Large intestine (tissue), 3 donors: ENCODE results near the gene NDUFC1. TPM values are rescaled to one million over a fixed set of nuclear protein-coding genes. Genes with fewer than 3 reads are reported as not detected.

Experiments
- DNase-seq, 2 donors: peaks; one replicate each; pipeline versions ENCODE4 v3.0.0 to v3.0.0-alpha.2; 2013
- H3K27ac ChIP-seq: one replicate; pipeline ENCODE4 v1.5.1; 2013; ENCODE audit warnings: low read length
- H3K27me3 ChIP-seq: 2 replicates; pipeline ENCODE4 v1.6.1; 2013; ENCODE audit warnings: low read length; ENCODE audit not compliant: control insufficient read depth, insufficient read depth
- H3K36me3 ChIP-seq: 2 replicates; pipeline ENCODE4 v1.6.1; 2013; ENCODE audit warnings: low read length; ENCODE audit not compliant: control insufficient read depth, insufficient read depth
- H3K4me1 ChIP-seq: one replicate; pipeline ENCODE4 v1.6.1; 2013; ENCODE audit warnings: low read length; ENCODE audit not compliant: control insufficient read depth, insufficient read depth
- H3K4me3 ChIP-seq: one replicate; pipeline ENCODE4 v1.5.1; 2013; ENCODE audit warnings: low read length
- H3K9me3 ChIP-seq: one replicate; pipeline ENCODE4 v1.6.1; 2013; ENCODE audit warnings: mild to moderate bottlenecking, low read depth, low read length, moderate library complexity; ENCODE audit not compliant: control insufficient read depth
- WGBS: methylation state at CpG from one replicate; pipeline ENCODE4 v1.1.5; 2013; ENCODE audit warnings: low lambda C conversion rate; ENCODE audit not compliant: insufficient coverage; 5-methylcytosine and 5-hydroxymethylcytosine counted together
- polyA plus RNA-seq: library from polyadenylated mRNA; unstranded; fragments of 120-200 nt; gene quantifications from one replicate; pipeline ENCODE4 v1.2.1, GENCODE V29; 2013

NDUFC1 gene
- polyA plus RNA-seq, 1 donor: 82.9 TPM

DNA sequence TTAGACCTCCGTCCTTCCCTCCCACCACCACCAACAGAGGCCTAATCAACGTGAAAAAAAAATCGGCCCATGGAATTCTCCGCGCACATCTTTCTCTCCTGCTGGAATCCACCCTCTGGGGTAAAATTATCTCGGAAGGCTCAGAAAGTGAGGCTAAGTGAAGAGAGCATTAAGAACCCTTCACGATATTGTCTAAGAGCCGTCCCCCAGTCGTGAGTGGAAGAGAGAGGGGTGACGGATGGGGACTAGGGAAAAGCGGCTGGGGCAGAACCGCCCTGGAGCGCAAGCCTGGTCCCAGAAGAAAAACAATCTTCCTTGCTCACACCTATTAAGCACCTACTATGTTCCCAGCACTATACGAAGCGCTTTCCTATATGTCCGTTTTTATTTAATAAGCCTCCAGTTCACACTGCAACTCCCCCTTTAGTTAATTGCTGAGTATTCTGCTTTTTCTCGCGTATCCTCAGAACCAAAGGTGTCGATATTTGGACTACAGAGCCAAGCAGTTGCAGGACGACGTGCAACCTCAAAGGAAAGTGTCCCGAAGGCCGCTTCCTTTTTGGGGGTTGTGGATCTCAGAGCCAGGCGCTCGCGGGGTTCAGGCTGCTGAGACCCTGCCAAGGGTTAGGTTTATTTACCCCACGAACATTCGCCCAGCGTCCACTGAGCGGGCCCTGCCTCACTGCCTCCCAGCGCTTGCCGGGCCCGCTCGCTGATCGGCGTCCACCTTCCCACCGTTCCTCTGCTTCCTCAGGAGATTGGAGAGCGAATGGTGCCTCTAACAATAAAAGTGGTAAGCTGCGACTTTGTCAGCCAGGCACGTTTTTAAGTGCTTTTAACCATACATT, 23.1 kb downstream of the NDUFC1 start:
- 19% methylated on average over 3 of the region's 40 CpGs for WGBS
- peaks cover 56% of the 10 kb centered on the region for H3K27me3 ChIP-seq
- DNase-seq: no peak
- H3K4me3 ChIP-seq: peak overlapping the region; percentile 18
- no peaks in the 10 kb centered on the region for H3K36me3 ChIP-seq
- peaks cover 4% of the 10 kb centered on the region for H3K9me3 ChIP-seq
- H3K4me1 ChIP-seq: peaks cover 4% of the 10 kb centered on the region
- H3K27ac ChIP-seq: no peak overlapping the region

DNA sequence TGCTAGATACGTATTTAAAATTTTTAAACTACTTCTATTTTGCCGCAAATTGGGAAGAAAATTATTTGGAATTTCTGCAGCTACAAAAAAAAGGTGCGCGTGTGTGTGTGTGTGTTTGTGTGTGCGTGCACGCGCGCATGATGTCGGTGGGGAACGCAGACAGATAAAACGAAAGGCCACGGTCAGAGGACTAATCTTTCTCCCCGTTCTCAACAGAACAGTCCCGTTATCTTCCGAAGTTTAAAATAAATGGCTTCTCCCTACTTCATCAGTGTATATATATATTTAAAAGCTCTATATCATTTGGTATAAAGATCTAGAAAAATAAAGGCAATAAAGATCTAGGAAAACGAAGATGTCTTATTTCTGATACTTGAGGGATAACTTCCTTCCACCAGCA, 23.8 kb downstream of the NDUFC1 start:
- peaks cover 56% of the 10 kb centered on the region for H3K27me3 ChIP-seq
- 42% methylated on average over 2 of the region's 16 CpGs for WGBS
- peaks cover 4% of the 10 kb centered on the region for H3K9me3 ChIP-seq
- no peak for DNase-seq
- H3K27ac ChIP-seq: no peak overlapping the region
- no peak overlapping the region for H3K4me3 ChIP-seq
- peaks cover 4% of the 10 kb centered on the region for H3K4me1 ChIP-seq
- H3K36me3 ChIP-seq: no peaks in the 10 kb centered on the region

DNA sequence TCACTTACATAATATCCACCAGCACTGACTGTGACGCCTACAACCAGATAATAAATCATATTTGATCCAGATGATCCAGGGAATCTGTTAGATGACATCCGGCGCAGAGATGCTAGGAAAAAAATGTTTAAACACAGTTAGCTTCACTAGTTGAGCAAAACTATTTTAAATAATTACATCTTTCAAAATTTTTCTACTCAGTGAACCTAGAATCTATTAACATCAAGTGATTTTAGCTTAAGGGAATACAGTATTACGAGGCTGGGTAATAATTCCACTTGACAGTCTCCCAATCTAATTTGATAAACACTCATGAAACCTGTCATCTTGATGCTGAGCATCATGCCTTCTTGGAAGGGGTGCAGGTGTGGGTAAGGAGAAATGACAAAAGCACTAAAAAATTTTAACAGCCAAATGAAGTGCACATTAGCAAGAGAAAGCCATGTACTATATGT, 27.0 kb downstream of the NDUFC1 start:
- Histone ChIP-seq H3K27ac (no peak overlapping the region), H3K27me3 (peaks cover 38% of the 10 kb centered on the region), H3K9me3 (peaks cover 4% of the 10 kb centered on the region), H3K4me3 (no peak overlapping the region), H3K4me1 (peaks cover 4% of the 10 kb centered on the region), H3K36me3 (no peaks in the 10 kb centered on the region)
- 100% methylated on average over 2 of the region's 4 CpGs for WGBS
- DNase-seq: no peak

DNA sequence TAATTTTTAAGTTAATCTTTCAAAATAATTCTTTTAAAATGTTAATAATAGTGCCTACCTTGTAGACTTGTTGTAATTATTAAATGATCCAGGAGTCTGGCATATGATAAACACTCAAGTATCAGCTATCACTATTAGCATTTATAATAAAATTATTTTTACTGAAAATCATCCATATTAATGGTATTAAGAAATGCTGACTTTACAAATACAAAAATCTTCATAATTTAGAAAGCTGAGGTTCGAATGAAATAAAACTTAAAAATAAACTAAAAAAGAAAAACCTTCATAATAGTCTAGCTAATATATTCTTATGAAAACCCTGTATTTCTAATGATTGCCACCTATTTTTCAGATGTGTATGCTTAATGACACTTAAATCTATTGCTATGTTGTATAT, 27.5 kb downstream of the NDUFC1 start:
- WGBS: no CpG with 5 or more reads among the region's 1 CpG
- no peak for DNase-seq
- Histone ChIP-seq H3K4me3 (no peak overlapping the region), H3K4me1 (peaks cover 4% of the 10 kb centered on the region), H3K9me3 (peaks cover under 1% of the 10 kb centered on the region), H3K36me3 (no peaks in the 10 kb centered on the region), H3K27ac (no peak overlapping the region), H3K27me3 (peaks cover 33% of the 10 kb centered on the region)

DNA sequence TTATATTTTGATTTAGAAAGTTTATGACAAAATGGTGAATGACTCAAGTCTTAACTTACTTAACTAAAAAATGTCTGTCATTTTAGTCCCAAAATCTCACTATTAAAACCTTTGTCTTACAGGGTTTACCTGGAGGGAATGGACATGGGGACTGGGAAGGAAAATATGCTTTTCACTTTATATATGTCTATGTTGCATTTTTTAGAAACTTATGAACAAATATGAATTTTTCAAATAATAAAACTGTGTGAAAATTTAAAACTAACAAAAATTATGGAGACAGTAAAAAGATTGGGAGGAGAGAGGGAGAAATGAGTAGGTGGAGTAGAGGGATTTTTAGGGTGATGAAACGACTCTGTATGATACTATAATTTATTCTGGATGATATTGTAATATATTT, 28.4 kb downstream of the NDUFC1 start:
- H3K27me3 ChIP-seq: peaks cover 23% of the 10 kb centered on the region
- H3K4me3 ChIP-seq: no peak overlapping the region
- H3K9me3 ChIP-seq: no peaks in the 10 kb centered on the region
- no peak for DNase-seq
- no CpG with 5 or more reads among the region's 1 CpG for WGBS
- H3K36me3 ChIP-seq: no peaks in the 10 kb centered on the region
- H3K4me1 ChIP-seq: no peaks in the 10 kb centered on the region
- H3K27ac ChIP-seq: no peak overlapping the region

DNA sequence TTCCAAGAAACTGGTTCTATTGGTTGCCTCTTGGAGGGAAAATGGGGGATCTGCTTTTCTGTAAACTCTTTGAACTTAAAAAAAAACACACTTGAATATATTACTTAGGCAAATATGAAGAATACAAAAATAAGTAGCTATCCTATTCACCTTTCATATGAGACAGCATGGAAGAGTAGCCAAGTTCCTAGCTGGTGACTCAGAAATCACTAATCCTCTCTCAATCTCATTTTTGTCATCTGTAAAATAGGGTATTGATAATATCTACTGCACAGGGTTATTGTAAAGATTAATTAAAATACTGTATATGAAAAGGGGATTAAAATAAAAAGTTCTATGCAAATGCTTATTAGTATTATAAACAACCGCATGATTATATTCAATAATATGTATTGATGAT, 35.0 kb downstream of the NDUFC1 start:
- H3K4me1 ChIP-seq: no peaks in the 10 kb centered on the region
- DNase-seq: no peak
- H3K27me3 ChIP-seq: no peaks in the 10 kb centered on the region
- H3K36me3 ChIP-seq: no peaks in the 10 kb centered on the region
- H3K9me3 ChIP-seq: no peaks in the 10 kb centered on the region
- WGBS: no CpG with 5 or more reads among the region's 1 CpG
- no peak overlapping the region for H3K27ac ChIP-seq
- no peak overlapping the region for H3K4me3 ChIP-seq

DNA sequence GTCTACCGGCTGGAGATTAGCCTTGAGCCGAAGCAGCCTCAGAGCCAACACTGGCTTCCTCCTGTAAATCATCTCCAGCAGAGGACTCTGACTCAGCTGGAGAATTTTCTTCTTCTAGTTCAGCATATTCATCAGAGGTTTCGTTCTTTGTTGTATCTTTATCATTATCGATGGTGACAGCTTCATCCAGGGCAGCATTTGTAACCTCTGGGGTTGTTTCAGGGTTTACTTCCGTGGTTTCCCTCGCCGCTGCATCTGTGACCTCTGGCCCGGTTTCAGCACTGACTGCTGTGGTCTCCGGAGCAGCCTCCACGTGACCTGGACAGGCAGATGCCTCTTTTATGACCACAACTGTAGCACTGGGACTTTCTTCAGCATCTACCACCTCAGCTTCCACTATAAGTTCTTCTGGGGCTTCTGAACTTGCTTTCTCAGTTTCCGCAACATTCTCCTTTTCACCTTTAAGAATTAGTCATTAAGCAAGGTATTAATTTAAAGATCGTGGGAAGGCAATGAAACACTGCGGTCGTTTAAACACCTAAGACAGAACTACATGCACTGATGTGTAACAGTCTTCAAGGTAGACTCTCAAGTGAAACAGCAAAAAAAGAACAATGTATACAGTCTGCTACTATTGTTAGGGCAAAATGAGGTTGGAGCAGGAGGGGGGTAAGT, 35.6 kb downstream of the NDUFC1 start:
- Histone ChIP-seq H3K27ac (peak overlapping the region; percentile 30), H3K9me3 (no peaks in the 10 kb centered on the region)
- WGBS: 58% methylated on average over 2 of the region's 14 CpGs

DNA sequence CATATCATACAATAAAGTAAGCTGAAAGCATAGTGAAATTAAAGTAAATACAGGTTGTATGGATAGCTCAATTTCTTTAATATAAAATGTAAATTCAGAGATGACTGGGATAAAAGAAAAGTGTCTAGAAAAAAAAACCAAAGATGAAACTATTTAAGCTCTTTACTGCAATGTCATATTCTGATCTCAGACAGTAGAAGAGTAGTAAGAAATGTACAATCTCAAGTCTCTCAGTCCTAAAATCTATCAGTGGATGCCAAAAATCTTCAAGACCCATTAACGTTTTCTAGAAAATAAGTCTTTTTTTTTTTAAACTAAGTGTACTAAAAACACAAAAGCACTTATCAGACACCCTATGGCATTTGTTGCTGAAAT, 36.1 kb downstream of the NDUFC1 start:
- Histone ChIP-seq H3K4me3 (peak overlapping the region; percentile 28), H3K27ac (peak overlapping the region; percentile 30), H3K4me1 (no peaks in the 10 kb centered on the region), H3K36me3 (no peaks in the 10 kb centered on the region), H3K27me3 (no peaks in the 10 kb centered on the region), H3K9me3 (no peaks in the 10 kb centered on the region)
- DNase-seq: no peak
- WGBS: 0% methylated on average over 1 of the region's 1 CpG

More for the DNA sequence above, 35.6 kb downstream of the NDUFC1 start:
- Histone ChIP-seq H3K4me3 (peak overlapping the region; percentile 28), H3K27me3 (no peaks in the 10 kb centered on the region), H3K4me1 (no peaks in the 10 kb centered on the region), H3K36me3 (no peaks in the 10 kb centered on the region)
- peak; percentile 61 to 83 for DNase-seq

DNA sequence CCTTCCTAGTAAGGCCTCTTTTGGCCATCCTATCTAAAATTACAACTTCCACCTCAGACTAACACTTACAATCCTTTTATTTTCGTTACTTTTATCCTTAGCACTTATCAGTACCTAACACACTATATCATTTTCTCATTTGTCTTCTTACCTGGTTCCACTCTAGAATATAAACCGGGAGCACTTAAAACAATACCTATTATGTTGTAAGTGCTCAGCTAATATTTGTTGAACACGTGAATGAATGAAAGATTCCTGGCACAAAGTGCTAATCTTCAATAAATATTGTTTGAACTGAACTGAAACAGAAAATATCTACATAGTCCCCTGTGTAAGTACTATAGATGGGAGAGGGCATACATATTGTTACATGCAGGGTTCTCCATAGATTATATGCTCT, 36.6 kb downstream of the NDUFC1 start:
- DNase-seq: no peak

DNA sequence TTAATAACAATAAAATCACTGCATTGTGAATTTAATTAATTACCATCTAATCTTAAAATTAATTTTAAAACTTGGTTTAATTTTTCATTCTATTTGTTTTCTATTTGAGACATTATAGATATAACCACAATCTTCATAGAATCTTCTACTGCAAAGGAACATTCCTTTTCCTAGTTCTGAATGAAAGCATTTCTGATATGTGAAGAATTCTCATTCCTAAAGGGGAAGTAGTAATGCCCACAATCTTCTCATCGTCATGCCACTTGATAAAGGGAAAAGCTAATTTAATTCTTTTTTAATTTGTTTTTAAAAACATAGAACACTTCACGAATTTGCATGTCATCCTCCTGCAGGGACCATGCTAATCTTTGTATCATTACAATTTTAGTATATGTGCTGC, 45.9 kb downstream of the NDUFC1 start:
- Histone ChIP-seq H3K36me3 (no peaks in the 10 kb centered on the region), H3K9me3 (no peaks in the 10 kb centered on the region), H3K4me1 (no peaks in the 10 kb centered on the region), H3K27me3 (no peaks in the 10 kb centered on the region), H3K27ac (no peak overlapping the region), H3K4me3 (no peak overlapping the region)
- DNase-seq: no peak
- WGBS: 60% methylated on average over 1 of the region's 2 CpGs

More for the DNA sequence above, 36.6 kb downstream of the NDUFC1 start:
- Histone ChIP-seq H3K27ac (no peak overlapping the region), H3K4me1 (no peaks in the 10 kb centered on the region), H3K36me3 (no peaks in the 10 kb centered on the region), H3K4me3 (no peak overlapping the region), H3K27me3 (no peaks in the 10 kb centered on the region), H3K9me3 (no peaks in the 10 kb centered on the region)
- WGBS: 50% methylated on average over 2 of the region's 3 CpGs
